H9 (cell line): Measurements from ENCODE around the gene RPAIN. TPM values are rescaled to one million over a fixed set of nuclear protein-coding genes. Genes with fewer than 3 reads are reported as not detected.

Source experiments
- DNase-seq: peaks from one replicate; pipeline ENCODE4 v3.0.0-alpha.2; 2017
- H2AFZ ChIP-seq: one replicate; pipeline ENCODE4 v1.6.1; 2013; ENCODE audit warnings: mild to moderate bottlenecking, low read length, control low read depth, moderate library complexity
- H2AK5ac ChIP-seq: 2 replicates; pipeline ENCODE4 v1.6.1; 2013; ENCODE audit warnings: low read length, control low read depth, mixed read lengths; ENCODE audit not compliant: insufficient read length
- H2BK120ac ChIP-seq: one replicate; pipeline ENCODE4 v1.6.1; 2013; ENCODE audit warnings: low read depth, mild to moderate bottlenecking, low read length, control low read depth, inconsistent platforms; ENCODE audit not compliant: poor library complexity, severe bottlenecking
- H2BK12ac ChIP-seq: 2 replicates; pipeline ENCODE4 v1.6.1; 2013; ENCODE audit warnings: low read length, control low read depth, mixed read lengths, low read depth; ENCODE audit not compliant: insufficient read length
- H2BK15ac ChIP-seq: 2 replicates; pipeline ENCODE4 v1.6.1; 2013; ENCODE audit warnings: low read depth, low read length, control low read depth
- H2BK20ac ChIP-seq: one replicate; pipeline ENCODE4 v1.6.1; 2013; ENCODE audit warnings: low read depth, mild to moderate bottlenecking, low read length, control low read depth, inconsistent platforms; ENCODE audit not compliant: poor library complexity, severe bottlenecking
- H2BK5ac ChIP-seq: 2 replicates; pipeline ENCODE4 v1.6.1; 2013; ENCODE audit warnings: low read length, control low read depth, mixed read lengths; ENCODE audit not compliant: insufficient read length
- H3K14ac ChIP-seq: 2 replicates; pipeline ENCODE4 v1.6.1; 2013; ENCODE audit warnings: low read length, control low read depth; ENCODE audit not compliant: insufficient read depth
- H3K18ac ChIP-seq: 2 replicates; pipeline ENCODE4 v1.6.1; 2013; ENCODE audit warnings: low read depth, mild to moderate bottlenecking, mixed read lengths, low read length, control low read depth; ENCODE audit not compliant: insufficient read length
- H3K23ac ChIP-seq: 2 replicates; pipeline ENCODE4 v1.6.1; 2013; ENCODE audit warnings: low read length, control low read depth, mixed read lengths, low read depth; ENCODE audit not compliant: insufficient read length
- H3K23me2 ChIP-seq: 2 replicates; pipeline ENCODE4 v1.6.1; 2013; ENCODE audit warnings: low read depth, mild to moderate bottlenecking, mixed read lengths, low read length, control low read depth; ENCODE audit not compliant: insufficient read length, poor library complexity, severe bottlenecking
- H3K27ac ChIP-seq: 2 replicates; pipeline ENCODE4 v1.5.1; 2013; ENCODE audit warnings: low read length, control low read depth, mixed read lengths, low read depth; ENCODE audit not compliant: insufficient read length
- H3K27me3 ChIP-seq: 2 replicates; pipeline ENCODE4 v1.6.1; 2013; ENCODE audit warnings: low read length, control low read depth, inconsistent platforms; ENCODE audit not compliant: insufficient read depth
- H3K4ac ChIP-seq: 2 replicates; pipeline ENCODE4 v1.6.1; 2013; ENCODE audit warnings: low read depth, mild to moderate bottlenecking, control low read depth, inconsistent platforms, low read length, moderate library complexity
- H3K4me1 ChIP-seq: 2 replicates; pipeline ENCODE4 v1.6.1; 2013; ENCODE audit warnings: low read length, control low read depth, inconsistent platforms; ENCODE audit not compliant: insufficient read depth
- H3K4me2 ChIP-seq: 2 replicates; pipeline ENCODE4 v1.6.1; 2013; ENCODE audit warnings: low read length, control low read depth, mixed read lengths; ENCODE audit not compliant: insufficient read length, insufficient read depth
- H3K56ac ChIP-seq: 2 replicates; pipeline ENCODE4 v1.6.1; 2013; ENCODE audit warnings: low read depth, mild to moderate bottlenecking, mixed read lengths, low read length, control low read depth; ENCODE audit not compliant: insufficient read length
- H3K79me1 ChIP-seq: 2 replicates; pipeline ENCODE4 v1.6.1; 2013; ENCODE audit warnings: low read depth, mild to moderate bottlenecking, moderate library complexity, low read length, control low read depth, inconsistent platforms; ENCODE audit not compliant: insufficient read depth, poor library complexity, severe bottlenecking
- H3K79me2 ChIP-seq: 2 replicates; pipeline ENCODE4 v1.6.1; 2013; ENCODE audit warnings: low read length, control low read depth, inconsistent platforms; ENCODE audit not compliant: insufficient read depth
- H3K9ac ChIP-seq: 2 replicates; pipeline ENCODE4 v1.6.1; 2013; ENCODE audit warnings: low read length, control low read depth, mixed read lengths; ENCODE audit not compliant: insufficient read length; ENCODE audit errors: extremely low read depth
- H3K9me3 ChIP-seq: one replicate; pipeline ENCODE4 v1.6.1; 2013; ENCODE audit warnings: low read depth, low read length, inconsistent platforms; ENCODE audit not compliant: control insufficient read depth
- H3T11ph ChIP-seq: one replicate; pipeline ENCODE4 v1.6.1; 2013; ENCODE audit warnings: mild to moderate bottlenecking, low read length, control low read depth, inconsistent platforms
- H4K20me1 ChIP-seq: one replicate; pipeline ENCODE4 v1.6.1; 2013; ENCODE audit not compliant: control insufficient read depth, insufficient read length, insufficient read depth
- H4K5ac ChIP-seq: 2 replicates; pipeline ENCODE4 v1.6.1; 2013; ENCODE audit warnings: low read depth, mild to moderate bottlenecking, mixed read lengths, low read length, control low read depth; ENCODE audit not compliant: insufficient read length
- H4K8ac ChIP-seq: replicated peaks from 2 replicates; pipeline ENCODE4 v1.6.1; 2013; ENCODE audit warnings: low read length, control low read depth, mixed read lengths, low read depth; ENCODE audit not compliant: insufficient read length
- H4K91ac ChIP-seq: 2 replicates; pipeline ENCODE4 v1.6.1; 2013; ENCODE audit warnings: low read depth, mild to moderate bottlenecking, moderate library complexity, mixed read lengths, low read length, control low read depth; ENCODE audit not compliant: insufficient read length
- H3K27ac Mint-ChIP-seq, 3 experiments: 2 replicates in 2 of 3; 3 replicates in 1 of 3; pipeline ENCODE4 v1.8.0; 2020 to 2021; ENCODE audit warnings: mixed read lengths in 3 of 3, mild to moderate bottlenecking in 1 of 3, moderate library complexity in 1 of 3
- H3K27me3 Mint-ChIP-seq: 2 replicates; pipeline ENCODE4 v1.8.0; 2021; ENCODE audit warnings: low read depth, mild to moderate bottlenecking, moderate library complexity, mixed read lengths
- H3K36me3 Mint-ChIP-seq, 3 experiments: 2 replicates in 2 of 3; 3 replicates in 1 of 3; pipeline ENCODE4 v1.8.0; 2020 to 2021; ENCODE audit warnings: low read depth in 3 of 3, mixed read lengths in 3 of 3; ENCODE audit not compliant: insufficient read depth in 1 of 3
- H3K4me1 Mint-ChIP-seq, 2 experiments: 2 replicates each; pipeline ENCODE4 v1.8.0; 2020; ENCODE audit warnings: mixed read lengths in 2 of 2
- H3K4me3 Mint-ChIP-seq, 2 experiments: 2 replicates in 1 of 2; 3 replicates in 1 of 2; pipeline ENCODE4 v1.8.0; 2020 to 2021; ENCODE audit warnings: mild to moderate bottlenecking in 2 of 2, mixed read lengths in 2 of 2, moderate library complexity in 1 of 2
- H3K9me3 Mint-ChIP-seq, 2 experiments: 2 replicates in 1 of 2; 3 replicates in 1 of 2; pipeline ENCODE4 v1.8.0; 2020; ENCODE audit warnings: mild to moderate bottlenecking in 2 of 2, mixed read lengths in 2 of 2, moderate library complexity in 1 of 2
- CTCF ChIP-seq: fragments of 200-600 bp; sonication (generic); conservative IDR thresholded peaks from 3 replicates; pipeline ENCODE4 v1.8.0; 2021; ENCODE audit warnings: antibody characterized with exemption, mild to moderate bottlenecking
- WGBS: extraction: QIAGEN DNeasy Blood & Tissue Kit; methylation state at CpG from one replicate; pipeline ENCODE4 v1.1.7; 2013; ENCODE audit warnings: missing lambda C conversion rate, low lambda C conversion rate, mixed read lengths; ENCODE audit not compliant: insufficient read length; ENCODE audit errors: extremely low coverage; 5-methylcytosine and 5-hydroxymethylcytosine counted together
- total RNA-seq: library from RNA; stranded (reverse); gene quantifications from 2 replicates; pipeline ENCODE4 v1.2.1, GENCODE V29; 2021

The RPAIN gene
- total RNA-seq, 1 experiment from 2014 or later, result 78.9 TPM

GRCh38 chr17:5416901-5417300 lies 3.1 kb upstream of the RPAIN start:
- Histone ChIP-seq H3T11ph (no peak overlapping the region), H2BK120ac (no peak overlapping the region), H2BK20ac (no peak overlapping the region), H3K23ac (no peak overlapping the region), H3K23me2 (peaks cover 8% of the 10 kb centered on the region), H4K8ac (no peak overlapping the region), H3K18ac (no peak overlapping the region), H3K9ac (no peak overlapping the region), H3K27me3 (no peaks in the 10 kb centered on the region), H3K4ac (no peak overlapping the region), H2BK12ac (no peak overlapping the region), H3K4me1 (no peaks in the 10 kb centered on the region), H4K5ac (no peak overlapping the region), H3K27ac (no peak overlapping the region), H3K14ac (no peak overlapping the region), H3K79me1 (peaks cover 6% of the 10 kb centered on the region), H3K79me2 (peaks cover 20% of the 10 kb centered on the region; the same call in 1 of the 2 replicates), H4K20me1 (no peaks in the 10 kb centered on the region), H4K91ac (no peak overlapping the region), H2BK5ac (no peak overlapping the region), H2AFZ (no peak overlapping the region), H3K4me2 (no peak overlapping the region), H2BK15ac (no peak overlapping the region), H2AK5ac (no peak overlapping the region), H3K56ac (no peak overlapping the region), H3K9me3 (no peaks in the 10 kb centered on the region)
- no peaks in the 10 kb centered on the region for H3K27me3 Mint-ChIP-seq
- H3K27ac Mint-ChIP-seq, result no peak overlapping the region; a peak in 1 of 7 replicates
- peaks cover 28 to 59% (median 48%) of the 10 kb centered on the region in 3 experiments; a peak in 6 of 7 replicates for H3K36me3 Mint-ChIP-seq
- H3K4me3 Mint-ChIP-seq, result peak overlapping the region; percentile 48 to 69; a peak in 2 of 5 replicates
- WGBS, result no CpG with 5 or more reads among the region's 2 CpGs
- H3K9me3 Mint-ChIP-seq, result no peaks in the 10 kb centered on the region
- peaks cover 9 to 19% of the 10 kb centered on the region in 2 experiments for H3K4me1 Mint-ChIP-seq
- DNase-seq, result no peak
- no peak for TF ChIP-seq CTCF
